Tibial nerve (tissue), 4 donors: ENCODE measurements around the gene IGLL5. TPM values are rescaled to one million over a fixed set of nuclear protein-coding genes. Genes with fewer than 3 reads are reported as not detected.

Source experiments
- DNase-seq, 2 donors: peaks; one replicate each; pipeline ENCODE4 v3.0.0-alpha.2; 2019; ENCODE audit warnings: low spot score in 2 of 2
- H3K27ac ChIP-seq, 4 donors: fragments of 200-600 bp; sonication (generic) in 3 of 4; one replicate each; pipeline ENCODE4 v1.5.1; 2017 to 2019; ENCODE audit warnings: mild to moderate bottlenecking in 1 of 4
- H3K27me3 ChIP-seq, 2 donors: fragments of 200-600 bp; sonication (generic) in 1 of 2; one replicate each; pipeline versions ENCODE4 v1.5.1 to v1.6.0; 2017 to 2019
- H3K36me3 ChIP-seq, 3 donors: fragments of 200-600 bp; sonication (generic); one replicate each; pipeline ENCODE4 v1.5.1; 2018 to 2019
- H3K4me1 ChIP-seq, 4 donors: fragments of 200-600 bp; sonication (generic) in 3 of 4; one replicate each; pipeline ENCODE4 v1.5.1; 2017 to 2019
- H3K4me3 ChIP-seq, 4 donors: fragments of 200-600 bp; sonication (generic) in 3 of 4; one replicate each; pipeline ENCODE4 v1.5.1; 2017 to 2019; ENCODE audit warnings: mild to moderate bottlenecking in 1 of 4, moderate library complexity in 1 of 4
- H3K9me3 ChIP-seq, 4 donors: fragments of 200-600 bp; sonication (generic) in 3 of 4; one replicate each; pipeline ENCODE4 v1.5.1; 2017 to 2019
- CTCF ChIP-seq, 5 experiments: fragments of 200-600 bp in 3 of 5; fragments of 450-650 bp in 2 of 5; sonication (generic) in 3 of 5; IDR thresholded peaks; one replicate each; pipeline ENCODE4 v1.5.1; 2016 to 2019; ENCODE audit warnings: antibody characterized with exemption in 5 of 5, mild to moderate bottlenecking in 3 of 5, moderate library complexity in 2 of 5
- EP300 ChIP-seq, 2 donors: sonication (generic); formaldehyde crosslinking; IDR thresholded peaks; one replicate each; pipeline ENCODE4 v1.6.1; 2017; ENCODE audit warnings: antibody characterized with exemption in 2 of 2, mild to moderate bottlenecking in 1 of 2
- POLR2A ChIP-seq, 2 donors: fragments of 450-650 bp; IDR thresholded peaks; one replicate each; pipeline ENCODE4 v1.6.1; 2017; ENCODE audit warnings: antibody characterized with exemption in 2 of 2, mild to moderate bottlenecking in 2 of 2, moderate library complexity in 2 of 2
- WGBS, 2 donors: methylation state at CpG; one replicate each; pipeline ENCODE4 v1.1.5; 2018; 5-methylcytosine and 5-hydroxymethylcytosine counted together
- total RNA-seq, 4 donors: library from RNA; depleted of rRNA; stranded (reverse); fragments of >200 nt; gene quantifications; one replicate each; pipeline ENCODE4 v1.1.0, GENCODE V29; 2016

The IGLL5 gene
- total RNA-seq, 4 donors from 2014 or later: 0.66 to 2.7 (median 2.1) TPM; not detected in 1

GRCh38 chr22:22909605-22910271 is 22.1 kb downstream of the IGLL5 start:
- Histone ChIP-seq H3K27ac (no peak overlapping the region), H3K4me1 (no peaks in the 10 kb centered on the region), H3K4me3 (no peak overlapping the region), H3K36me3 (no peaks in the 10 kb centered on the region), H3K9me3 (no peaks in the 10 kb centered on the region), H3K27me3 (no peaks in the 10 kb centered on the region)
- 68 to 74% methylated on average over 7 of the region's 7 CpGs for WGBS, 2 donors
- DNase-seq: no peak
- TF ChIP-seq POLR2A (IDR thresholded peaks at IDR 0.05) (no peak), CTCF (IDR thresholded peaks at IDR 0.05) (no peak), EP300 (IDR thresholded peaks at IDR 0.05) (no peak)

GRCh38 chr22:22910272-22911240 is 22.9 kb downstream of the IGLL5 start:
- 67 to 74% methylated on average over 13 of the region's 15 CpGs for WGBS, 2 donors

GRCh38 chr22:22911327-22912134 is 23.9 kb downstream of the IGLL5 start:
- Histone ChIP-seq H3K27me3 (no peaks in the 10 kb centered on the region), H3K27ac (no peak overlapping the region), H3K4me1 (no peaks in the 10 kb centered on the region), H3K4me3 (no peak overlapping the region), H3K36me3 (no peaks in the 10 kb centered on the region), H3K9me3 (no peaks in the 10 kb centered on the region)
- 76 to 77% methylated on average over 15 of the region's 15 CpGs for WGBS, 2 donors
- DNase-seq: no peak
- TF ChIP-seq POLR2A (IDR thresholded peaks at IDR 0.05): no peak
- no peak for TF ChIP-seq EP300 (IDR thresholded peaks at IDR 0.05)
- TF ChIP-seq CTCF (IDR thresholded peaks at IDR 0.05): no peak

More at GRCh38 chr22:22910272-22911240, 22.9 kb downstream of the IGLL5 start:
- Histone ChIP-seq H3K36me3 (no peaks in the 10 kb centered on the region), H3K9me3 (no peaks in the 10 kb centered on the region), H3K27ac (no peak overlapping the region), H3K27me3 (no peaks in the 10 kb centered on the region), H3K4me3 (no peak overlapping the region), H3K4me1 (no peaks in the 10 kb centered on the region)
- TF ChIP-seq CTCF (IDR thresholded peaks at IDR 0.05) (no peak), EP300 (IDR thresholded peaks at IDR 0.05) (no peak), POLR2A (IDR thresholded peaks at IDR 0.05) (no peak)
- DNase-seq: no peak

GRCh38 chr22:22912135-22912987 is 24.7 kb downstream of the IGLL5 start:
- no peak for DNase-seq

More at GRCh38 chr22:22912135-22912987, 24.7 kb downstream of the IGLL5 start:
- Histone ChIP-seq H3K4me3 (no peak overlapping the region), H3K36me3 (no peaks in the 10 kb centered on the region), H3K27ac (no peak overlapping the region), H3K4me1 (no peaks in the 10 kb centered on the region), H3K27me3 (no peaks in the 10 kb centered on the region), H3K9me3 (no peaks in the 10 kb centered on the region)
- 79 to 81% methylated on average over 8 of the region's 8 CpGs for WGBS, 2 donors
- TF ChIP-seq EP300 (IDR thresholded peaks at IDR 0.05) (no peak), CTCF (IDR thresholded peaks at IDR 0.05) (no peak), POLR2A (IDR thresholded peaks at IDR 0.05) (no peak)
